ENCODE data around the gene SPDYE5. TPM values are rescaled to one million over a fixed set of nuclear protein-coding genes. Genes with fewer than 3 reads are reported as not detected.
A peak's percentile ranks its signal among the peaks of the same experiment; 100 is the strongest.
"Not testable (repeated sequence)": the region's sequence is repeated elsewhere in the genome, so short reads cannot be mapped to it uniquely, and the experiment has no call there.

Gene SPDYE5
- total RNA-seq, 2 donors from 2014 or later: not detected

DNA sequence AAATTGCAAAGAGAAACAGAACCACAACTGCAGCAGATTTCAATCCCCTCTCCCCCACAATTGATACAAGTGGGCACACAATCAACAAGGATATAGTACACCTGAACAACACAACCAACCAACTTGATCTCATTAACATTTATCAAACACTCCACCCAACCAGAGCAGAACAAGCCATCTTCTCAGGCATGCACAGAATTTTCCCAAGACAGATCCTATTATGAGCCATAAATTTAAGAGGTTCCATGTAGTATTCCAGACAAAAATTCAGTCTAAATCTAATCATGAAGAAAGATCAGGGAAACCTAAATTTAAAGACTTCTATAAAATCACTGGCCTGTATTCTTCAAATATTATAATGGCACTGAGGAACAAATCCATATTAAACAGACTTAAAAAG is 29.6 kb downstream of the SPDYE5 start:
- not testable (repeated sequence) for H3K27me3 Mint-ChIP-seq; H3K4me3 Mint-ChIP-seq; DNase-seq (ENCODE audit: low spot score); H3K27ac Mint-ChIP-seq; H3K9me3 Mint-ChIP-seq; ATAC-seq
- Mint-ChIP-seq H3K4me1 (ENCODE audit: low read depth in 2 of 2) (peaks cover 19 to 39% of the 10 kb centered on the region in 2 donors), H3K36me3 (peaks cover 50% of the 10 kb centered on the region)

DNA sequence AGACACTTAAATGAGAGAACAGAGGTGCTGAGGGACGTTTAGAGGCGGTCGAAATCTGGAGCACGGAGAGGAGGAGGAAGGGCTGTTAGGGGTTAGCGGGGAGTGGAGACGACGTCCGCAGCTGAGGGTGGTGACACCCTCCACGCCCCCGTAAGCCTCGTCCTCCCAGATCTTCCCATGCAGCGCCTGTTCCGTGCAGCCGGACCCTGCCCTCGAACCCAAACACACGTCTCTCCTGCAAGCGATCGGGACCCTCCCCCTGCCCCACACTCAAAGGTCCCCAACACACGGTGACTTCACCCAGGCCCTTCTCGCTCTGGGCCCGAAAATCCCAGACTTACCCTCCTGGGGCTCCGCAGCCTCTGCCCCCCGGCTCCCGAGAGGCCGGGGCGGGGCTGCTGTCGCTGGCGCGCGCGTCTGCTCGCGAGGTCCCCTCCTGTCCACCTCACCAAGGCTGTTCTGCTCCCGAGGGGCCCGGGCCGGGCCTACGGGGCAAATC is 35.2 kb downstream of the SPDYE5 start:
- Mint-ChIP-seq H3K4me3 (peak overlapping the region; percentile 92), H3K27ac (peak overlapping the region; percentile 75 to 87), H3K36me3 (peaks cover 22% of the 10 kb centered on the region), H3K4me1 (ENCODE audit: low read depth in 2 of 2) (peaks cover 17 to 27% of the 10 kb centered on the region in 2 donors)
- not testable (repeated sequence) for H3K27me3 Mint-ChIP-seq; H3K9me3 Mint-ChIP-seq; DNase-seq (ENCODE audit: low spot score)
- peak; percentile 12 to 28 for ATAC-seq

GRCh38 chr7:75531359-75531821 is 39.3 kb downstream of the SPDYE5 start:
- no peak overlapping the region for H3K27ac Mint-ChIP-seq
- no peak overlapping the region for H3K4me3 Mint-ChIP-seq
- no peaks in the 10 kb centered on the region for H3K36me3 Mint-ChIP-seq
- ATAC-seq: no peak
- H3K27me3 Mint-ChIP-seq: no peaks in the 10 kb centered on the region
- no peak for DNase-seq (ENCODE audit: low spot score)
- no peaks in the 10 kb centered on the region for H3K9me3 Mint-ChIP-seq
- peaks cover 7 to 13% of the 10 kb centered on the region in 2 donors for H3K4me1 Mint-ChIP-seq (ENCODE audit: low read depth in 2 of 2)

- Mint-ChIP-seq H3K27ac (no peak overlapping the region), H3K9me3 (no peaks in the 10 kb centered on the region), H3K36me3 (no peaks in the 10 kb centered on the region), H3K4me1 (ENCODE audit: low read depth in 2 of 2) (peaks cover 0 to 4% of the 10 kb centered on the region in 2 donors), H3K4me3 (no peak overlapping the region), H3K27me3 (no peaks in the 10 kb centered on the region)
- ATAC-seq: no peak
- no peak for DNase-seq (ENCODE audit: low spot score)
Observed at GRCh38 chr7:75532639-75533038, 40.5 kb downstream of the SPDYE5 start.

DNA sequence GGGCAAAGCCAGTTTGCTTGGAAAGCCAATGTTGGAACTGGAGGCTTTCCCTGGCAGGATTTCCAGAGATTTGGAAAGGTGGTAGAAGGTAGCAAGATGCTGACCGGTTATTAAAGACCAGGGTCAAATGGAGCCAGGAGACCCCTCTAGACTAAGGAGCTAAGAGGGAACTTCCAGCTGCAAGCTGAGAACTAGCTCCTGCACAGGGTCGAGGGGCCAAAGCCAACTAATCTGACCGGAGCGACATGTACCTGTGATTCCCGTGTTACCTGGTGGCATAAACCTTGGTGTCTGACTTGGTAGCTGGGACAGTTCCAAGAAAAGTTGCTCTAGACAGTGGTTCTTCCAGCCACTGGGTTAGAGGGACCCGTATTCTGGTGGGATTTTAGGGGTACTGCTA is 41.8 kb downstream of the SPDYE5 start:
- Mint-ChIP-seq H3K9me3 (no peaks in the 10 kb centered on the region), H3K4me3 (no peak overlapping the region), H3K27me3 (no peaks in the 10 kb centered on the region), H3K36me3 (no peaks in the 10 kb centered on the region), H3K4me1 (ENCODE audit: low read depth in 2 of 2) (peaks cover 0 to 4% of the 10 kb centered on the region in 2 donors), H3K27ac (no peak overlapping the region)
- DNase-seq (ENCODE audit: low spot score) (no peak), ATAC-seq (no peak)

GRCh38 chr7:75534727-75535307 is 42.7 kb downstream of the SPDYE5 start:
- H3K4me3 Mint-ChIP-seq: no peak overlapping the region
- H3K4me1 Mint-ChIP-seq (ENCODE audit: low read depth in 2 of 2): peaks cover 0 to 4% of the 10 kb centered on the region in 2 donors
- peaks cover 4% of the 10 kb centered on the region for H3K36me3 Mint-ChIP-seq
- H3K27ac Mint-ChIP-seq: peak overlapping the region; percentile 0 to 39
- H3K9me3 Mint-ChIP-seq: no peaks in the 10 kb centered on the region
- DNase-seq (ENCODE audit: low spot score): no peak
- ATAC-seq: peak; percentile 52 to 79
- H3K27me3 Mint-ChIP-seq: no peaks in the 10 kb centered on the region

DNA sequence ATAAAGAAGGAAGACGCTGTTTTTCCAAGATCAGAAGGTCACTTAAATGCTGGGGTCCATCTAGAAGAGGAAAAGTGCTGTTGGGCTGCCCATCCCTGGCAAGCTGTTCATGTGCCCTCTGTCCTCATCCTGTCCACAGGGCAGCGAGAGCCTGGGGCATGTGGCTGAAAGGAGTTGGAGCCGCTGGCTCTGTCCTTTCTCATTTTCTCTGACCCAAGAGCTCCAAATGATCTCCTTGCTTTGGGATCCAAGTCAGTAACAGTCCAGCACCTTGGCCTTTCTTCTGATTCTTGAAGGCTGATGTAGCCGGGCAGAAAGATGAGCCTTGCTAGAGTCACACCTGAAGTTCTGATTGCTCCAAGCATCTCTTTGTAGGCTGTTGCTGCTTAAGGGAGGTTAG is 44.4 kb downstream of the SPDYE5 start:
- Mint-ChIP-seq H3K27ac (no peak overlapping the region), H3K4me3 (no peak overlapping the region), H3K27me3 (no peaks in the 10 kb centered on the region), H3K4me1 (ENCODE audit: low read depth in 2 of 2) (peaks cover 0 to 4% of the 10 kb centered on the region in 2 donors), H3K36me3 (peaks cover 4% of the 10 kb centered on the region), H3K9me3 (no peaks in the 10 kb centered on the region)
- ATAC-seq (no peak), DNase-seq (ENCODE audit: low spot score) (no peak)

DNA sequence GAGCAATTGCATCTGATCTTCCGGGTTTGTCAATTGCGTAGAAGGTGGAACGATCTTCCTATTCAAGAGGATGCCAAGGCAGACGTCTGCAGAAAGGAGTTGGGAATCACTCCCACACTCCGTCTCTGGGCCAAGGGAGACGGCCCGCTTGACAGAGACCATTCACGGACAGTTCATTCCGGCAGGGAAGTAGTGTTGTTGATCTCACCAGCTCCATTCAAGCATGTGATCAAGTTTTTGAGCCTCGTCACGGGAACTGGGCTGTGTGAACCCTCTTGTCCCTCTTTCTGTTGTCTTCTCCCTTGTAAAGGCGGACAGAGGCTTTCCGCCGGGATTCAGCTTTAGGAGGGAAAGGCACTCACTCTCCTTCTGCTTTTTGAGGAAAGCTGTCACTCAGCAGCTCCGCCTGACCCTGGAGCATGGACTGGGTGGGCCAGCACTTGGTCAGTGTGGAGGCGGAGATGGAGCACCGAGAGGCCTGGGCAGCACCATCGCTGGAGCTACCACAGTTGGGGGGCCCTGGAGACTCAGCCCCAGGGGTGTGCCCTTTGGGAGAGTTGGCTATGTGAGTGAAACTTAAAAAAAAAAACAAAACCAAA is 44.9 kb downstream of the SPDYE5 start:
- no peaks in the 10 kb centered on the region for H3K27me3 Mint-ChIP-seq
- DNase-seq (ENCODE audit: low spot score) (no peak), ATAC-seq (no peak)
- no peaks in the 10 kb centered on the region for H3K9me3 Mint-ChIP-seq
- peaks cover 0 to 4% of the 10 kb centered on the region in 2 donors for H3K4me1 Mint-ChIP-seq (ENCODE audit: low read depth in 2 of 2)
- H3K36me3 Mint-ChIP-seq: peaks cover 4% of the 10 kb centered on the region
- H3K27ac Mint-ChIP-seq: no peak overlapping the region
- H3K4me3 Mint-ChIP-seq: no peak overlapping the region

DNA sequence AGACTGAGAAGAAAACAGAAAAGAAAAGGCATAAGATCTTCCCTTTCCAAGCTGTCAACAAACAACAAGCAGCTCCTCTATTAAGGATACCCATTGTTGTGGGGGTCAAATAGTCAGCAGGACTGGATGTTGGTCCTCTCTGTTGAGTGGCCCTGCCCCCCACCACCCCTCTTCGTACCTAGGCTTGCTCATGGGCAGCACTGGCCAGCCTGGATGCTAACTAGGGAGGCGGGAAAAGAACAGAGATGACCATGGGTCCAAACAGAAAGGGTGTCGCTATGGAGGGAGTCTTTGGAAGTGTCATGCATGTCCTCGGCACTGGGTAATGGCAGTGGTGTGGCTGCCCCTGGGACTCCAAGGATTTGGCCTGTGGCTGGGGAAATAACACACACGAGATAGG is 45.6 kb downstream of the SPDYE5 start:
- Mint-ChIP-seq H3K9me3 (no peaks in the 10 kb centered on the region), H3K27ac (no peak overlapping the region), H3K4me3 (no peak overlapping the region), H3K36me3 (peaks cover 4% of the 10 kb centered on the region), H3K27me3 (no peaks in the 10 kb centered on the region), H3K4me1 (ENCODE audit: low read depth in 2 of 2) (peaks cover 0 to 4% of the 10 kb centered on the region in 2 donors)
- DNase-seq (ENCODE audit: low spot score) (no peak), ATAC-seq (no peak)

DNA sequence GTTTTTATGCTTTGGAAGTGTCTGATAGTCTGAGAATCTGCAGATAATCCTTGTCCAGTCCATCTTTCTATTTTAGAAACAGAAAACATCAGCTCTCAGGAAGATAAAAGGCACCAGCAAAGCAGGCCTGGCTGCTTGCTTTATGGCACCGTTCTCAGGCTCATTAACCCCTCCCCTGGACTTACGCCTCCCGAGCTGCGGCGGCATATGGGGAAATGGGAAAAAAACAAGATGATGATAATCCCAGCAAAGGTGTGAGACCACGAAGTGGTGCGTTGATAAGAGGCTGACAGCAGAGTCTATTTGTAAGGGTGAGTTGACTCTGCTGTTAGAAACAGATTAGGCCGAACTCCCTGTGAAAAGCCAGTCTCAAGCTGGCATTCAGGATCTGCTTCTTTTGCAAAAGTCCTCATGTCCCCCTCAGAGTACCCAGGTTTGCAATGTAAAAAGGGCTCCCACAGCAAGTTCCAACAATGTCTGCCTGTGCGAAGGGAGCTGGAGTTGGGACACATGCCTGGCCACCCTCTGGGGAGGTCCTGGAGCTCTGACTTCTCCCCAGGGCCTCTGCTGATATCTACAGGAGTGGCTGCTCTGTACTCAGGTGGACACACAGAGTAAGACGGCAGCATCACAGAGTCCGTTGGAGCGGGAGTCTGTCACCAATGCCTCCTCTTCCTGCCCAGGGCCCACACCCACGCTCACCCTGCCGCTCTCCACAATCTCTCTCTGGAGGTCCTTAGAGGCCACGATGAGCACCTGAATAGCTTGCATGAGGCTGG is 54.3 kb downstream of the SPDYE5 start:
- Mint-ChIP-seq H3K9me3 (no peaks in the 10 kb centered on the region), H3K27ac (no peak overlapping the region), H3K4me1 (ENCODE audit: low read depth in 2 of 2) (no peaks in the 10 kb centered on the region), H3K27me3 (no peaks in the 10 kb centered on the region), H3K36me3 (no peaks in the 10 kb centered on the region), H3K4me3 (no peak overlapping the region)
- DNase-seq (ENCODE audit: low spot score) (no peak), ATAC-seq (no peak)

Other genes with a start within 250 kb of the SPDYE5 start
- gene TRIM73, start 96.7 kb upstream of the SPDYE5 start, total RNA-seq: 1 to 10 TPM; 2.1 to 5.2 TPM
- 100 to 1,000 TPM in 1 of 2 donors, 10 to 100 TPM in 1; 95.9 to 107 TPM for gene POM121C, start 6.0 kb upstream of the SPDYE5 start, total RNA-seq
- 10 to 100 TPM; 13.5 to 22.0 TPM for gene HIP1, start 246.6 kb downstream of the SPDYE5 start, total RNA-seq

Measured in natural killer cell treated with Interleukin-12 subunit alpha and Interleukin-12 subunit beta and Interleukin-15 and Interleukin-18, amount 100 ng/mL, for 72 hours (primary cell).